Activated CD4-positive, alpha-beta T cell treated with anti-CD3 and anti-CD28 coated beads, Interleukin-2, amount 50 U/mL, for 16 hours (primary cell): ENCODE results near the gene FUT7.
"Not testable (repeated sequence)": the region's sequence is repeated elsewhere in the genome, so short reads cannot be mapped to it uniquely, and the experiment has no call there.

Experiments
- DNase-seq: peaks from one replicate; pipeline ENCODE4 v3.0.0-alpha.2; 2020

The FUT7 gene

GRCh38 chr9:137066096-137066861, 34.4 kb upstream of the FUT7 start:
- DNase-seq: no peak

GRCh38 chr9:137065336-137065967, 33.6 kb upstream of the FUT7 start:
- DNase-seq: no peak

GRCh38 chr9:137064880-137065164, 32.9 kb upstream of the FUT7 start:
- DNase-seq: no peak

- DNase-seq: peak; percentile 55
These were observed 32.4 kb upstream of the FUT7 start for GRCh38 chr9:137064027-137064879.

- no peak for DNase-seq
These were observed 31.6 kb upstream of the FUT7 start for GRCh38 chr9:137063311-137064026.

- not testable (repeated sequence) for DNase-seq
These were observed 30.9 kb upstream of the FUT7 start for GRCh38 chr9:137062798-137063197.

- DNase-seq: no peak
These were observed 30.5 kb upstream of the FUT7 start for GRCh38 chr9:137062384-137062783.

- DNase-seq: no peak
These were observed 26.8 kb upstream of the FUT7 start for GRCh38 chr9:137058521-137059234.

- DNase-seq: no peak
These were observed 25.7 kb upstream of the FUT7 start for GRCh38 chr9:137057545-137057944.

- no peak for DNase-seq
These were observed 25.0 kb upstream of the FUT7 start for GRCh38 chr9:137056739-137057415.

GRCh38 chr9:137055385-137056364, 23.8 kb upstream of the FUT7 start:
- DNase-seq: no peak

- DNase-seq: no peak
These were observed 23.1 kb upstream of the FUT7 start for GRCh38 chr9:137054932-137055384.

GRCh38 chr9:137053944-137054931, 22.4 kb upstream of the FUT7 start, which contains the start of gene ENTPD2:
ENTPD2 (minus strand) TSS chr9:137054061; CDS start chr9:137053997, 64 bp downstream.
- DNase-seq: peak; percentile 35

GRCh38 chr9:137052998-137053943, 21.4 kb upstream of the FUT7 start:
- DNase-seq: no peak

GRCh38 chr9:137052293-137052692, 20.4 kb upstream of the FUT7 start:
- no peak for DNase-seq

GRCh38 chr9:137051145-137051724, 19.3 kb upstream of the FUT7 start:
- DNase-seq: no peak

GRCh38 chr9:137050570-137050969, 18.7 kb upstream of the FUT7 start:
- DNase-seq: no peak
